Thymus (tissue), 11 donors: Measurements from ENCODE around the gene SCN5A. TPM values are rescaled to one million over a fixed set of nuclear protein-coding genes. Genes with fewer than 3 reads are reported as not detected.

ENCODE experiments used
- DNase-seq, 9 donors: peaks; one replicate each; pipeline ENCODE4 v3.0.0-alpha.2; 2013; ENCODE audit warnings: low spot score in 9 of 9, low read depth in 6 of 9, missing footprints in 1 of 9
- H3K27ac ChIP-seq, 2 donors: one replicate each; pipeline ENCODE4 v1.5.1; 2013; ENCODE audit warnings: control low read depth in 1 of 2, low read depth in 1 of 2, low read length in 1 of 2, mild to moderate bottlenecking in 1 of 2, moderate library complexity in 1 of 2
- H3K27me3 ChIP-seq, 2 donors: one replicate each; pipeline ENCODE4 v1.5.1; 2013; ENCODE audit warnings: low read length in 1 of 2; ENCODE audit not compliant: control insufficient read depth in 2 of 2, insufficient read depth in 1 of 2
- H3K36me3 ChIP-seq, 2 donors: one replicate each; pipeline ENCODE4 v1.5.1; 2013; ENCODE audit warnings: low read length in 1 of 2, mild to moderate bottlenecking in 1 of 2, moderate library complexity in 1 of 2; ENCODE audit not compliant: control insufficient read depth in 2 of 2, insufficient read depth in 2 of 2
- H3K4me1 ChIP-seq, 2 donors: one replicate each; pipeline ENCODE4 v1.5.1; 2013; ENCODE audit warnings: low read length in 2 of 2; ENCODE audit not compliant: control insufficient read depth in 2 of 2, insufficient read depth in 2 of 2
- H3K4me3 ChIP-seq, 2 donors: one replicate each; pipeline ENCODE4 v1.5.1; 2013; ENCODE audit warnings: low read length in 2 of 2, control low read depth in 1 of 2, mild to moderate bottlenecking in 1 of 2
- H3K9me3 ChIP-seq, 2 donors: one replicate each; pipeline ENCODE4 v1.5.1; 2013; ENCODE audit warnings: low read length in 1 of 2, mild to moderate bottlenecking in 1 of 2; ENCODE audit not compliant: control insufficient read depth in 2 of 2, insufficient read depth in 1 of 2
- WGBS: extraction: QIAGEN DNeasy Blood & Tissue Kit; methylation state at CpG from one replicate; pipeline ENCODE4 v1.1.7; 2013; 5-methylcytosine and 5-hydroxymethylcytosine counted together
- polyA plus RNA-seq: library from polyadenylated mRNA; stranded (reverse); fragments of 200-250 nt; gene quantifications from one replicate; pipeline ENCODE4 v1.2.3, GENCODE V29; 2013
- total RNA-seq: library from RNA; stranded (reverse); fragments of 120-200 nt; gene quantifications from one replicate; pipeline ENCODE4 v1.2.4, GENCODE V29; 2013
- donor health status: healthy.

SCN5A gene
- total and polyA plus RNA-seq, 2 donors: 0.05 to 0.09 TPM

- H3K27ac ChIP-seq: no peak overlapping the region
- no peaks in the 10 kb centered on the region for H3K4me1 ChIP-seq
- no peaks in the 10 kb centered on the region for H3K9me3 ChIP-seq
- no peak for DNase-seq
- no peak overlapping the region for H3K4me3 ChIP-seq
- 92% methylated on average over 4 of the region's 4 CpGs for WGBS
- H3K36me3 ChIP-seq: no peaks in the 10 kb centered on the region
- no peaks in the 10 kb centered on the region for H3K27me3 ChIP-seq
Observed at GRCh38 chr3:38611866-38612265, 37.6 kb downstream of the SCN5A start.

GRCh38 chr3:38610934-38611333 is 38.6 kb downstream of the SCN5A start:
- Histone ChIP-seq H3K27me3 (no peaks in the 10 kb centered on the region), H3K4me3 (no peak overlapping the region), H3K36me3 (no peaks in the 10 kb centered on the region), H3K9me3 (no peaks in the 10 kb centered on the region), H3K4me1 (no peaks in the 10 kb centered on the region), H3K27ac (no peak overlapping the region)
- no peak for DNase-seq
- WGBS: 96% methylated on average over 5 of the region's 5 CpGs

GRCh38 chr3:38610436-38610835 is 39.1 kb downstream of the SCN5A start:
- H3K4me1 ChIP-seq: no peaks in the 10 kb centered on the region
- no peak overlapping the region for H3K27ac ChIP-seq
- DNase-seq: no peak
- no peaks in the 10 kb centered on the region for H3K9me3 ChIP-seq
- no peaks in the 10 kb centered on the region for H3K27me3 ChIP-seq
- H3K36me3 ChIP-seq: no peaks in the 10 kb centered on the region
- WGBS: 84% methylated on average over 6 of the region's 6 CpGs
- H3K4me3 ChIP-seq: no peak overlapping the region

GRCh38 chr3:38609386-38610111 is 39.9 kb downstream of the SCN5A start:
- 97% methylated on average over 21 of the region's 21 CpGs for WGBS
- DNase-seq: no peak

GRCh38 chr3:38608961-38609360 is 40.5 kb downstream of the SCN5A start:
- 96% methylated on average over 5 of the region's 5 CpGs for WGBS
- no peaks in the 10 kb centered on the region for H3K27me3 ChIP-seq
- no peak overlapping the region for H3K27ac ChIP-seq
- no peak for DNase-seq
- H3K36me3 ChIP-seq: no peaks in the 10 kb centered on the region
- H3K4me3 ChIP-seq: no peak overlapping the region
- no peaks in the 10 kb centered on the region for H3K9me3 ChIP-seq
- no peaks in the 10 kb centered on the region for H3K4me1 ChIP-seq

More at GRCh38 chr3:38609386-38610111, 39.9 kb downstream of the SCN5A start:
- no peaks in the 10 kb centered on the region for H3K9me3 ChIP-seq
- no peaks in the 10 kb centered on the region for H3K36me3 ChIP-seq
- H3K4me3 ChIP-seq: no peak overlapping the region
- H3K27me3 ChIP-seq: no peaks in the 10 kb centered on the region
- H3K27ac ChIP-seq: no peak overlapping the region
- no peaks in the 10 kb centered on the region for H3K4me1 ChIP-seq

- WGBS: 74% methylated on average over 13 of the region's 13 CpGs
- Histone ChIP-seq H3K4me1 (no peaks in the 10 kb centered on the region), H3K9me3 (no peaks in the 10 kb centered on the region), H3K27ac (no peak overlapping the region), H3K4me3 (no peak overlapping the region), H3K36me3 (no peaks in the 10 kb centered on the region), H3K27me3 (no peaks in the 10 kb centered on the region)
- no peak for DNase-seq
Observed at GRCh38 chr3:38608086-38608775, 41.3 kb downstream of the SCN5A start.

GRCh38 chr3:38606561-38606960 is 42.9 kb downstream of the SCN5A start:
- WGBS: 96% methylated on average over 11 of the region's 11 CpGs
- Histone ChIP-seq H3K4me1 (no peaks in the 10 kb centered on the region), H3K4me3 (no peak overlapping the region), H3K27me3 (no peaks in the 10 kb centered on the region), H3K36me3 (no peaks in the 10 kb centered on the region), H3K27ac (no peak overlapping the region), H3K9me3 (no peaks in the 10 kb centered on the region)
- DNase-seq: no peak

- no peaks in the 10 kb centered on the region for H3K27me3 ChIP-seq
- no peaks in the 10 kb centered on the region for H3K9me3 ChIP-seq
- 96% methylated on average over 7 of the region's 7 CpGs for WGBS
- no peak for DNase-seq
- H3K4me3 ChIP-seq: no peak overlapping the region
- H3K27ac ChIP-seq: no peak overlapping the region
- no peaks in the 10 kb centered on the region for H3K36me3 ChIP-seq
- no peaks in the 10 kb centered on the region for H3K4me1 ChIP-seq
Observed at GRCh38 chr3:38605981-38606380, 43.5 kb downstream of the SCN5A start.

- DNase-seq: no peak
- no peaks in the 10 kb centered on the region for H3K4me1 ChIP-seq
- no peak overlapping the region for H3K4me3 ChIP-seq
- no peaks in the 10 kb centered on the region for H3K27me3 ChIP-seq
- 96% methylated on average over 6 of the region's 6 CpGs for WGBS
- H3K27ac ChIP-seq: no peak overlapping the region
- H3K36me3 ChIP-seq: no peaks in the 10 kb centered on the region
- H3K9me3 ChIP-seq: no peaks in the 10 kb centered on the region
Observed at GRCh38 chr3:38604246-38604645, 45.2 kb downstream of the SCN5A start.
